Measurements from ENCODE around the gene RTL10.

The RTL10 gene

DNA sequence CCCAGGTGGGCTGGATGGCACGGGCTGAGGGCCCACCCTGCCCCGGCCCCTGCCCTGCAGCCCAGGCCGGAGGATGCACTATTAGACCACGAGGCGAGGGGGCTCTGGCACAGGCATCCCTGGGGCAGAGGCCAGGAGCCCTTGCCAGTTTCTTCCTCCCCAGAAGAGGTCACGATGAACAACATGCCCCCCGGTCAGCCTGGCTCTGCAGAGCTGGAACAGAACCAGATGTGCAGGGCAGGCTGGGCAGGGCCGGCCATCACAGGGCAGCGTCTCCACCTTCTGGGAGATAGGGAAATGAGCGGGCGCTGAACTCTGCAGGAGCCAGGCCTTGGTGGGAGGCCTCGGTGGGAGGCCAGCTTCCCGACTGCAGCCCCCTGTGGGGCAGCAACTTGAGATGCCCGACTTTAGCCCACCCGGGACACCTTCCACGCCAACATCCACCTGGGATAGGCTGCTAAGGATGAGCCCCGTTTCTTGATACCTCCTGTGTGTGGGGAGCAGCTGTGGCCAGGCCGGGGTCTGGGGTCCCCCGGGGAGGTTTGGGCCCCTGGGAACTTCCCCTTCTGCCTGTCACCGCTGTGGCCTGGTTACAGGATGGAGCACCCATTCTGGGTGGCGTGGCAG is 21.8 kb upstream of the RTL10 start:
- DNase-seq (ENCODE audit: low spot score): no peak

DNA sequence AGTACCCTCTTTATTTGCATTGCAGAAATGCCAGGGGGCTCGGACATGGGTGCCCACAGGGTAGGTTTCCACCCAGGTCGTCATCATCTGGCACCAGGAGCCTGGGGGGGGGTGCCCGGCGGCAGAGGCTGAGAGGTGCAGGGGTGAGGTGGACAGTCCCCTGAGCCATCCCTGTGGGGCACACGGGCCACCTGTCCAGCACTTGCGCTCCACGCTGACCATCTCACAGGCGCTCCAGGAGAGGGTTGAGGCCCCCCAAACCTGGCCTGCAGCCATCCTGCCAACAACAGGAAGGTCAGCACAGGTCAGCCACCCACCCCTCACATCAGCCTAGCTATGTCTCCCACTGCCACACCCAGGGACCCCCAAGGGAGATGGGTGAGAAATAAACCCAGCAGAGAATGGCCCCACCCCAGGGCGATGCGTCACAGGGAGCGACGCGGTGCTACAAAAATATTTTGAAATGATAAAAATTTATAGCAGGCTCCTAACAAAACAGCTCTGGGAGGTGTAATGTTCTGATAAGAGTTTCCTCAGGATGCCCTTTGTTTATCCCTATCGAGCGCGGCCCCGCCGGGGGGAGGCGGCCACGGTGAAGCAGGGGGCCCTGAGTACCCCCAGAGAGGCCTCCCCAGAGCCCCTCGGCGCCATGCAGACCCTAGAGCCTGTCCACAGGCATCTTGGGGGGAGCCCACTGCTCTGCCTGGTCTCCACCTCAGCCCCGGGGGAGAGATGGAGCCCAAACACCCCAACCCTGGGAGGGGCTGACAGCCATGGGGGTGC is 21.0 kb upstream of the RTL10 start:
- no peak for DNase-seq (ENCODE audit: low spot score)

DNA sequence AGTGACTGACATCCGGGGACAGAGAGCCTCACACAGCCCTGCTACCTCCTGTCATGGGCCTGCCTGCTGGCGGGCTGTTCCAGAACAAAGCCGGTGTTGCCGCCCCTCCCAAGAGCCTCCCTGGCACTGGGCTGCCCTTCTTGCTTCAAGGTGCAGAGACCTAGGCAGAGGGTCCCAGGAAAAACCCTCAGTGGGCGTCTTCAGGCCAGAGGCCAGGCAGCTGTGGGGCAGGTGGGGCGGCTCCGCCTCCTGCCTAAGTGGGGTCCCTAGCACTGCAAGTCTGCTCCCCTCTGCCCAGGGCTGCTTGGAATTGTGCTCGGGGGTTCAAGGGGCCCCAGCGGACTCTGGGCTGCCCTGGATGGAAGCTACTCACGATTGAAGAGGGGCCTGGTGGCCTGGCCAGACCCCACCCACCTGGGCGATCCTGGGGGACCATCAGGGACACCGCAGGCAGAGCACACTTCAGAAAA is 20.4 kb upstream of the RTL10 start:
- DNase-seq (ENCODE audit: low spot score): no peak

DNA sequence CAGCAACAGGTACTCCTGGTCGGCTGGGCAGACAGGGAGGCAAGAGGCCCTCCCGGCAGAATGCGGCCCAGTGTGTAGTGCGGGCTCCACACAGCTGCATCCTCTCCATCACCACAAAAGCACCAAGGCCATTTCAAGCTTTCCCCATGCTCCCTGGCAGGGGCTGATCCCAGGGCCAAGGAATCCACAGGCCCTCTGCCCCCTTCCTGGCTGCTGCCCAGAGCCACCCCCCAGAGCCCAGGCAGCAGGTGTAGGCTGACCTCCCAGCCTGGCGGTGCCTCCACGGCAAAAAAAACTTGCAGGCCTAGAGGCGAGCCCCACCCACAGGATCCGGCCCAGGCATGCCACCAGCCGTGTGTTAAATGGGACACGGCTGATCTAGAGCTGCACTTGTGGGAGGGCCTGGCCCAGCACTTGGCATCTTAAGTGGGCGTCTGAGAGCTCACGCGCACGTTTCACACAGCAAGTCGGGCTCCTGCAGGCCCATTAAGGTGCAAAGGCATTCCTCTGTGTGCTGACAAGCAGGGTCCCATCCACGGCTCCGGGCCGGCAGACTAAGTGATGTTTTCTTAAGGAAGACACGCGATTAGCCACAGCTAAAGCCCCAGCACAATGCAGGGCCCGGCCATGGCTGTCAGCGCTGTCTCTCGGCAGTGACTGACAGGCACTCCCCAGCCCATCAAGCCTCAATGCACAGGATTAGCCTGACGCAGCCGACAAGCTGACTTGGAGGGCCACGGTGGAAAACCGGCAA is 19.8 kb upstream of the RTL10 start:
- DNase-seq (ENCODE audit: low spot score): no peak

DNA sequence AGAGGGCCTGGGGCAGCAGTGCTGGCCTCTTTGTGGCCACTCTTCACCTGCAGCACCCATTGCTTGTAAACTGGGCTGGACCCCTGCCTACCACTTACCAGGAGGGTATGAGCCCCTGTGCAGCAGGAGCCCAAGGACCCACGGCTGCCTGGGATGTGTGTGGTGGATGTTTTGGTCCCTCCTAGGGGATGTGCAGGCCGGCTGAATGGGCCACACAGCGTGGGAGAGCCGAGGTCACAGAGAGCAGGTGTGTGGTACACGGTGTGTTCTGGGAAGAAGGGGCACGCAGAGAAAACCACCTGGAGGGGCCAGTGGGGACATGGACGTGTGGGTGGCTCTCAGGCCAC is 19.3 kb upstream of the RTL10 start:
- no peak for DNase-seq (ENCODE audit: low spot score)

DNA sequence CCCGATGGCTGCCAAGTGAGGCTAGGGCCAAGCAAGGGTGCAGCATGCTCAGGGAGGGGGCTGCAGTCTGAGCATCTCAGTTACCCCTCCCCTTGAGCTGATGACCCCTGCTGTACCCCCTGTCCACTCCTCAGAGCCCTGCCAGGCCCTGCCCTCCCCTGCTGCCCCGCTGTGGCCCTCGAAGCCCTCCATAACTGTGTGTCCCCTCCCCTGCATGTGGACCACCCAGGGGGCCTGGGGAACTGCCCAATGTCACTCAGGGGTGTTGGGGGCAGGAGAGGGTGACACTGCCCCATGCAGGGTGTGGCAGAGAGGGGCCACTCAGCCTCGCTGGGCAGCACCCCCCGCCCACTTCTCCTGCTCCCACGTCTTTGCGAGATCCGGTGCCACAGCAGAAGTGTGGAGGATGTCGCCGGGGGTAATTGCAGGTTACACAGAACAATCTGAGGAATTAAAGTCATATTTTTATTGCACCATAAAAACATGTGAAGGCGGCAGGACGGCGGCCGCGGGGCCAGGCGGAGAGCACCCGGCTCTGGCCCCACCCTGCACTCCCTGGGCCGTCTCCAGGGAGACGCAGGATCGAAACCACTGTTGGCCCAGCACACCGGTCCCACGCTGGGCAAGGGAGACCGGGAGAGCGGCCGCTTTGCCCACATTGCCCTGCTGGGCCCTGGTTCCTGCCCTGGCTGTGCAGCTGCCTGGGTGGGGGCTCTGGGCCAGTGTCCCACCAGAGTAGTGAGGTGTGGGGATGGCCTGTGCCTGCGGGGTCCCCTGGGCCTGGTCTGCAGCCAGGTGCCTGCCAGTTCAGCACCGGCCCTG is 18.7 kb upstream of the RTL10 start:
- no peak for DNase-seq (ENCODE audit: low spot score)

DNA sequence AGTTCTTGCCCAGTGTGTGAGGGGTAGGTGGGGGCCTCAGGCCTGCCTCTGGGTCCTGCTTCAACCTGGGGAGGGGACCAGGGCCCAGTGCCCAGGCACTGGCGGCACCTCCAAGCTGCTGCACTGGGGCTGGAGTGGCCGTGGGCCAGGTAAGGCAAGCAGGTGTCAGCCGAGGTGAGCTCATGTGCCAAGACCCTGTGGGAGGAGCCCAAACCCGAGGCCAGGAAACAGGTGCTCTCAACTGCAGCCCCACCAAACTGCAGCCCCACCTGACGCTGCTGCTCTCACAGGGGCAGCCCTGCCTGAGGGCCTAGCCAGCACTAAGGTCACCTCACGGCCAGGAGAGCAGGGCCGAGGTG is 18.1 kb upstream of the RTL10 start:
- DNase-seq (ENCODE audit: low spot score): no peak

DNA sequence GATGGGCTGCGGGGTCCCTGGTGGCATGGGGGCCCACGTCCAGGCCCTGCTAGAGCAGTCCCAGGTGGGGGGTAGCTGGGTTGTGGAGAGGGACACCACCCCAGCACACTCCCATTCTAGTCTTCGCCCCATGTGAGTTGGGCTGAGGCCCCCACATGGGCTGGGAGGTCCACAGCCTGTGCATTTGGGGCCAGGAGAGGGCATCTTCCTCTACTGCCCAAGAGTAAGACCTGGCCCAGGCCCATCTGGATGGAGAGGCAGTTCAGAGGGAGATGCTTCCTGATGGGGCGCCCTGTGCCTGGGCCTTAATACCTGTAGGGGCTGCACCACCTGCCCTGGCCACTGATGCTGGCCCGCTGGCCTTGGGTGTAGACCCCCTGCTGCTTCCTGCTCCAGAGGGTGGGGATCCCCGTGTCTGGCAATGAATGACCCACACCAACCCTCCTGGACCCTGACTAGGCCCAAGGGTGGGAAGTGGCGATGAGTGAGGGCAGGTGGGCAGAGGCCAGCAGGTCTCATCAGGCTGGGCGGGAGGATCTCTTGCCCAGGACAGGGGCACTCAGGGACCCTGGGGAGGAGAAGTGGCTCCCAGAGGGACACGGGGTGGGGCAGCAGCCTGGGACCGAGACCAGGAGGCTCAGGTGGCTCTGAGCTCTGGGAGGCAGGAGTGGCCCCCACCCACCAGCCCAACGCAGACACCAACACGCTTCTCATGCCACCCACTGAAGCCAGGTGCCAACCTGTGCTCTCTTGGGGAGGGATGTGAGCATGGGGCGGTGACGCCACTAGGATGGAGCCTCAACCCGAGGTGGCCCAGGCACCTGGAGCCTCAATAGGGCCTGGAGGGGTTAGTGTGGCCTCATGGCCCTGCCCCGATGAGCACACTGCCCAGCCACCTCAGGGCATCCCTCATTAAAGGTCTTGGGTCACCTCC is 17.4 kb upstream of the RTL10 start:
- DNase-seq (ENCODE audit: low spot score): no peak

DNA sequence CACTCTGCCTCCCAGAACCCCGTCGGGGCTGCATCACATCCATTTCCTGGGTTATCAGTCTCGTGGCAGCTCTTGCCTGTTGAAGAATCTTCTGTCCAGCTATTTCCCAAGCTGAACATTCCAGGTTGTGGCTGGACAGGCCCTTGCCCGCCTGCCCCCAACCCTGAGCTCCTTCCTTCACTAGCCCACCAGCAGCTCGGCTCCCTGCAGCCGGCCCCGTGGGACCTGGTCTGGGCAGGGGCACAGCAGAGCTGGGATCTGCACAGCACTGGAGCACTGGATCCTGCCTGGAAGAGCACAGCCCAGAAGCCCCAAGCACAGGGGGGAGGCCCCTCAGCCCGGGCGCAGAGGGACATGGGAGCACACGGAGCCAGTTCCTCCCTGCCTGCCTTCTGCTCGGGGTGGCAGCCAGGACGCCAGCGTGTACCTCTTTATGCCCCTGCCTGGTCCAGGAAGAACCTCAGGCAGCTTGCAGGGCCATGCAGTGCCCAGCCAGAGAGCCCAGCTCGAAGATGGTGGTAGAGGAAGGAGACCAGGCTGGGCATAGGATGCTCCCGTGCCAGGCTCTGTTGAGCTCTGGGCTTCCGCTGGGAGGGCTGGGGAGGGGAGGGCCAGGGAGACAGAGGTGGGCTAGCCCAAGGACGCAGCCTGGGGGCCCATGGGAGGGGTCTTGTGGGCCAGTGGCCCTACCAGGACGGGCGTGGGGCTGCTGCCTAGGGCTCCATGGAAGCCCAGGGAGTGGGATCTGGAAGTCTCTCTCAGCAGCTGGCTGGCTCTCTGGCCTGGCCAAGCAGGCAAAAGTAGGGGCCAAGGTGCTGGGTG is 16.6 kb upstream of the RTL10 start:
- no peak for DNase-seq (ENCODE audit: low spot score)

DNA sequence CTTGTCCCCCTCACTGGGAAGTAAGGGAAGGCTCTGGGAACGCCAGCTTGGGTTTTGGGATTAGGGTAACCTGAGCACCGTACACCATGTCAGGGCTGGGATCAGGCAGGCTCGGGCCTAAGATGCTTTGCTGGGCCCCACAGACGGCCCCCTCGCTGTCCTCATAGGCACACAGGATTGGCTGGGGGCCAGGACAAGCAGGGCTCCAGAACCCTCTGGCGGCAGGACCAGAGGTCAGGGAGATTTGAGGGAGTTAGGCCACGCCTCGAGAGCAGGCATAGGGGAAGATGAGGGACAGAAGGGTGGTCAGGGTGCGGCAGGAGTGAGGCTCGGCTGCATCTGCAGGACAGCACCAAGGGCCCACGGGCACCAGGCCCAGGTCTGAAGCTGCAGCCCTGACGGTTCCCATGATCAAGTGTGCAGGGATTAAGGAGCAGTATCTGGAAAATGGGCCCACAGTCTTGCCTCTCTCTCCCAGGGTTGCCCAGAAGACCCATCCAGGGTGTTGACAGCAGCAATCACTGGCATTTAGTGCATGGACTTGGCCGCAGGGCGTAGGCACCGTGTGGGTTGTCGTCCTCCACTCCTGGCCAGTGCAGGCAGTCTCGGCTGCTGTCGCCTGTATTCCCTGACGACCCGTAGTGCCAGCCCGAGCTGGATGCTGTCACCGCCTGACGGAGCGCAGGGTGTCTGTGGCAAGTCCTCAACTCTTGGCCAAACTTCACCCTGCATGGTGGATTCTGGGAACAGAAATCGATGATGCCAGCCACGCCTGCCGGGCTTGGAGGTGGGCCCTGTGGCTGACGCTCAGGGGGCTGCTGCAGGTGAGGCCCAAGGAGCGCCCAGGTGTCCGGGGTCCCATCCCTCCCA is 15.7 kb upstream of the RTL10 start:
- DNase-seq (ENCODE audit: low spot score): no peak

DNA sequence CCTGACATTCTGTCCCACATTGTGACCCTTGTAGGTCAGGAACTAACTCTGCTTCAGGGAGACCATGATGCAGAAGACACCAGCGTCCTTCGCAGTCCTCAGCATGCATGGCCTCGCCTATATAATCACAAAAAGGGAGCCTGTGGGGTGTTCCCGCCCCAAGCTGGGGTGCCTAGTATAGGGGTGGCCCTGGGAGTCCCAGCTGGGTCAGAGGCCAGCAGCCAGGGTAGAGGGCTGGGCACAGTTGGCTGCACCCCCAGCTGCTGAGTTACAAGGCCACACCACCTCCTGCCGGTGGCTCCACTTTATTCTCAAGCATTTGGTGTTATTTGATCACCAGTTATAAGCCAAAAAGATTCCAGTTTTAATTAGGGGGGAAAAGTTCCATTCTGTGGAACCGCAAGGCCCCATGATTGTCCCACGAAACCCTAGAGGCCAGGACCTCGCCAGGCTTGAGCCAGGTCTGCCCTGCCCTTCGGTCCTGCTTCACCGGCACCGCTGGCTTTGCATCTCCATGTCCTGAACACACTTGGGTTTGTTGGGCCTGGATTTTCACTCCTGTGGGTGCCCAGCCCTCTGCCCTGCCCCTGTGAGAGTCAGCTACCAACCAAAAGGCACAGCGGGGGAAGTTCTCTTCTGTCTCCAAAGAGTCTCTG is 15.0 kb upstream of the RTL10 start:
- no peak for DNase-seq (ENCODE audit: low spot score)

DNA sequence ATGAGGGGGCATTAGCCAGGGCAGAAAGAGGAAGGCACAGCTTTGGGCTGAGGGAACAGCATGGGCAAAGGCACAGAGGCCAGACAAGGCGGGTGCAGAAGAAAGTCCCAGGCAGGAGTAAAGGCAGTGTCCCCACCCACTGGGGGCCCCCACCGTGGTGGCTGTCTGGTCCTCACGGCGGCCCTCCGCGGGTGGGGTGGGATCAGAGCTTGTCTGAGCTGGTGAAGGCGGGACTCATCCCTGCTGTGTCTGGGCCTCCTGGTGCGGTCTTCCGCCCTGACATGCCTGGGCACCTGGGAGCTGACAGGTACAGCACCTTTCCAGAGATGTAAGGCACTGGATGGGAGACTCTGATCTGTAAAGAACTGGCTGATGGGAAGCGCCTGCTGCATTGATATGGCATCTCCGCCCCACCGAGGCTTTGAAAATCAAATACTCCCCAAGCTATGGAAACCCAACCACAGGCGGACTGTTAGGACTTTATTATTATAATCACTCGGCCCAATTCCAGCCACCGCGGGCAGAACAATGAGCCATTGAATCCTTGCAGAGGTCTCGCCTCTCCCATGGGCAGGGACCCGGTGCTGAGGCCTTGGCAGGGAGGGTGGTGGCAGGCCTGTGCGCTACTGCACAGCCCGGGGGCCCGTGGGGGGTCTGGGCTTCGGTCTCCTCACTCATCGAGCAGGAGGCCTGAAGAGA is 14.2 kb upstream of the RTL10 start:
- no peak for DNase-seq (ENCODE audit: low spot score)

DNA sequence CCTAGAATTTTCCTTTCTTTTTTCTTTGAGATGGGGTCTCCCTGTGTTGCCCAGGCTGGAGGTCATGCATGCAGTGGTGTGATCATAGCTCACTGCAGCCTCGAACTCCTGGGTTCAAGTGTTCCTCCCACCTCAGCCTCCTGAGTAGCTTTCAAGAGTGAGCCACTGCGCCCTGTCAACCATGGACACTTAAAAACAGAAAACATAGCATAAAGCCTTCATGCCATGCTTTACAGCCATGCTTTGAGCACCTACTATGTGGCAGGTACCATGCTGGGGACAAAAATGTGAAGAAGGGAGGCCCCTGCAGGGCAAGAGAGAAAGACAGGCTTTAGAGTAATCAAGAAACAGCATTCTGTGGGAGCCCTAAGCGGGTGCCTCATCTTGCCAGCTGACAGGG is 13.7 kb upstream of the RTL10 start:
- DNase-seq (ENCODE audit: low spot score): no peak

DNA sequence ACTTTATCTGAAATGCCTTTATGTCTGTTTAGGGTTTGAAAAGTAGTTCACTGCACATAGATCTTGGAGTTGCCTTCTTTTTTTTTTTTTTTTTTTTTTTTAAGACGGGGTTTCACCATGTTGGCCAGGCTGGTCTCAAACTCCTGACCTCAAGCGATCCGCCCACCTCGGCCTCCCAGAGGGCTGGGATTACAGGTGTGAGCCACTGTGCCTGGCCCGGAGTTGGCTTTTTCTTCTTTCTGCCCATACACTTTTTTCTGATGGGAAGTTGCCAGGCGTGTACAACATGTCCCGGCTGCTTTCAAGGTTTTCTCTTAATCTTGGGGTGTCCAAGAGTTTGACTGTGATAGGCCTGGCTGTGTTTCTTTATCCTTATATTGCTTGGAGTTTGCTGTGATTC is 12.9 kb upstream of the RTL10 start:
- DNase-seq (ENCODE audit: low spot score): no peak

DNA sequence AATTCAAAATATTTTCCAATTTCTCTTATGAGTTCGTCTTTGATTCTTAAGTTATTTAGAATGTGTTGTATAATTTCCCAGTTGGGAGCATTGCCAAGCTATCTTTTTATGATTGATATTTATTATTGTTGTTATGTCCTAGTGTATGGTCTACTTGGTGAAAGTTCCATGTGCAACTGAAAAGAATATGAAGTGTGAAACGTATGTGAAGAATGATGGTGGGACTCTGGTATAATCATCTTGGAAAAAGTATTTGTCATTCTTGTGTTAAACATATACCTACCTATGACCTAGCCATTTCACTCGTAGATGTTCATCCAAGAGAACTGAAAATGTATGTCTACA is 12.0 kb upstream of the RTL10 start:
- DNase-seq (ENCODE audit: low spot score): no peak

DNA sequence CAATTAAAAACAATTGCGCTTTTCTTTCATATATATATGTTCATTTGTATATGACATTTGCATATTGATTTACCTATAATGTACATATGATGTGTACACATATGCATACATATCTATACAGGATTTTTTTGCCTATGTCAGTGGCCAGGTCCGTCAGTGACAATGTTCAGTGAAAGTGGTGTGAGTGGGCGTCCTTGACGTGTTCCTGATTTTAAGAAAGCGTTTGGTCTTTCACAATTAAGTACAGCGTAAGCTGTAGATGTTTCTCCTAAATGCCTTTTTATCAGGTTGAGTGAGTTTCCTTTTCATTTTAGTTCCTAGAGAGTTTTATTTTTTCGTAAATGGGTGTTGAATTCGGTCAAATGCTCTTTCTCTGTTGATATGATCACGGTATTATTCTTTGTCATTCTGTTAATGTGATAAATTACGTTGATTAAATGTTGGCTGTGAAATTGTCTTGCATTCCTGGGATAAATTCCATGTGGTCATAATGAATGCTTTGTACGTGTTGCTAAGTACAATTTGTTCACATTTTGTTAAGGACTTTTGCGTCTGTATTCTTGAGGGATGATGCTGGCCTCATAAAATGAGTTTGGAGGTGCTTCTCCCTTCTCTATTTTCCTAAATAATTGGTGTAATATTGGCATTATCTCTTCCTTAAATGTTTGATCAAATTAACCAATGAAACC is 10.6 kb upstream of the RTL10 start:
- no peak for DNase-seq (ENCODE audit: low spot score)

DNA sequence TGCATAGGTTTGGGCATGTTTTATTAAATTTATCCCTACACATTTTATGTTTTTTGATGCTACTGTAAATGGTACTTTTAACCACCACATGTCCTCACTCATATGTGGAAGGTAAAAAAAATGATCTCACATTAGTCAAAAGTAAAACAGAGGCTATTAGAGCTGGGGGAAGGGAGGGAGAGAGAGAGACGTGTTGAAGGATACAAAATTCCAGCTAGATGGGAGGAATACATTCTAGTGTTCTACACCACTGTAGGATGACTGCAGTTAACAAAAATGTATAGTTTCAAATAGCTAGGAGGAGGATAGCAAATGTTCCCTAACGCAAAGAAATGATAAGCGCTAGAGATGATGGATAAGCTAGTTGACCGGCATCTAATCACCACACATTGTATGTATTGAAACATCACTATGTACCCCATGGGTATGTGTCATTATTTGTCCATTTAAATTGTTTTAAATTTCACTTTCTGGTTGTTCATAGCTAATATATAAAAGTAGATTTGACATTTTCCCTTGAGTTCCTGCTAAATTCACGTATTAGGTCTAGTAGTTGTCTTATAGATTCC is 9.9 kb upstream of the RTL10 start:
- no peak for DNase-seq (ENCODE audit: low spot score)

All from kidney tubule cell (primary cell).